Nephron (organoid): ENCODE measurements around the gene HCLS1.
A peak's percentile ranks its signal among the peaks of the same experiment; 100 is the strongest.
"Not testable (repeated sequence)": the region's sequence is repeated elsewhere in the genome, so short reads cannot be mapped to it uniquely, and the experiment has no call there.

Source experiments
- H3K27ac Mint-ChIP-seq, 3 experiments: 2 replicates each; pipeline ENCODE4 v1.8.0; 2020; ENCODE audit warnings: mixed read lengths in 3 of 3, mild to moderate bottlenecking in 2 of 3, moderate library complexity in 1 of 3
- H3K27me3 Mint-ChIP-seq: 2 replicates; pipeline ENCODE4 v1.8.0; 2021; ENCODE audit warnings: low read depth, mild to moderate bottlenecking, moderate library complexity, mixed read lengths
- H3K36me3 Mint-ChIP-seq: 2 replicates; pipeline ENCODE4 v1.8.0; 2020; ENCODE audit warnings: low read depth, mixed read lengths
- H3K4me1 Mint-ChIP-seq: 2 replicates; pipeline ENCODE4 v1.8.0; 2020; ENCODE audit warnings: mixed read lengths
- H3K4me3 Mint-ChIP-seq, 3 experiments: 2 replicates each; pipeline ENCODE4 v1.8.0; 2020; ENCODE audit warnings: mild to moderate bottlenecking in 3 of 3, mixed read lengths in 3 of 3, moderate library complexity in 2 of 3
- H3K9me3 Mint-ChIP-seq: 2 replicates; pipeline ENCODE4 v1.8.0; 2020; ENCODE audit warnings: mixed read lengths
- TF ChIP-seq, protein P1 (sequence below), 3 experiments: fragments of 200-600 bp; sonication (generic); IDR thresholded peaks; one replicate each; pipeline ENCODE4 v1.5.0; 2021; ENCODE audit warnings: antibody characterized with exemption in 3 of 3; ENCODE audit not compliant: unreplicated experiment in 3 of 3

HCLS1 gene

GRCh38 chr3:121698901-121699300 is 38.2 kb upstream of the HCLS1 start:
- H3K4me3 Mint-ChIP-seq: no peak overlapping the region
- peak overlapping the region; percentile 20 to 54 (median 34) for H3K27ac Mint-ChIP-seq
- peaks cover 6% of the 10 kb centered on the region for H3K4me1 Mint-ChIP-seq
- TF ChIP-seq, protein P1, sequence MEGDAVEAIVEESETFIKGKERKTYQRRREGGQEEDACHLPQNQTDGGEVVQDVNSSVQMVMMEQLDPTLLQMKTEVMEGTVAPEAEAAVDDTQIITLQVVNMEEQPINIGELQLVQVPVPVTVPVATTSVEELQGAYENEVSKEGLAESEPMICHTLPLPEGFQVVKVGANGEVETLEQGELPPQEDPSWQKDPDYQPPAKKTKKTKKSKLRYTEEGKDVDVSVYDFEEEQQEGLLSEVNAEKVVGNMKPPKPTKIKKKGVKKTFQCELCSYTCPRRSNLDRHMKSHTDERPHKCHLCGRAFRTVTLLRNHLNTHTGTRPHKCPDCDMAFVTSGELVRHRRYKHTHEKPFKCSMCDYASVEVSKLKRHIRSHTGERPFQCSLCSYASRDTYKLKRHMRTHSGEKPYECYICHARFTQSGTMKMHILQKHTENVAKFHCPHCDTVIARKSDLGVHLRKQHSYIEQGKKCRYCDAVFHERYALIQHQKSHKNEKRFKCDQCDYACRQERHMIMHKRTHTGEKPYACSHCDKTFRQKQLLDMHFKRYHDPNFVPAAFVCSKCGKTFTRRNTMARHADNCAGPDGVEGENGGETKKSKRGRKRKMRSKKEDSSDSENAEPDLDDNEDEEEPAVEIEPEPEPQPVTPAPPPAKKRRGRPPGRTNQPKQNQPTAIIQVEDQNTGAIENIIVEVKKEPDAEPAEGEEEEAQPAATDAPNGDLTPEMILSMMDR (IDR thresholded peaks at IDR 0.05; ENCODE audit: unreplicated experiment in 3 of 3): no peak
- H3K36me3 Mint-ChIP-seq: peaks cover 32% of the 10 kb centered on the region
- no peaks in the 10 kb centered on the region for H3K27me3 Mint-ChIP-seq
- peaks cover 9% of the 10 kb centered on the region for H3K9me3 Mint-ChIP-seq

DNA sequence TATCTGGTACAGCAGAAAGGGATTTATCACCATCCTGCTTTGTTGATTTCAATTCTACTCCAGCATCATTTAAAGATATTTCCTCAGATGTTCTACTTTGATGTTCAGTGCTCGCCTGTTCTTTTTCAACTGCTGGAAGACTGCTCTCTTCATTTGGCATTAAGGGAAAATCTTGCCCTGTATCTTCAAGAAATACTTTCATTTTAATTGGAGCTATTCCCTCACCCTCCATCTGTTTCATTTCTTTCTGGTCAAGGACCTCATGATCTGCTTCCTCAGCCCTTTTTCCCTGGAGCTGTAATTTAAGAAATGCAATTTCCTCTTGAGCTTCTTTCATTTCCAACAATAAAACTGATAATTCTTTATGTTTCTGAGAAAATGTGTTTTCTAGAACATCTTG is 37.8 kb upstream of the HCLS1 start:
- TF ChIP-seq, protein P1 (IDR thresholded peaks at IDR 0.05; ENCODE audit: unreplicated experiment in 3 of 3): no peak
- Mint-ChIP-seq H3K36me3 (peaks cover 28% of the 10 kb centered on the region), H3K4me1 (peaks cover 6% of the 10 kb centered on the region), H3K9me3 (peaks cover 7% of the 10 kb centered on the region), H3K27me3 (no peaks in the 10 kb centered on the region), H3K4me3 (peak overlapping the region in 1 of 3 experiments; percentile 2), H3K27ac (peak overlapping the region; percentile 20 to 54 (median 52))

- Mint-ChIP-seq H3K36me3 (peaks cover 24% of the 10 kb centered on the region), H3K27me3 (no peaks in the 10 kb centered on the region), H3K4me1 (peaks cover 6% of the 10 kb centered on the region), H3K4me3 (no peak overlapping the region), H3K9me3 (peaks cover 5% of the 10 kb centered on the region), H3K27ac (no peak overlapping the region)
- TF ChIP-seq, protein P1 (IDR thresholded peaks at IDR 0.05; ENCODE audit: unreplicated experiment in 3 of 3): no peak
Measured at GRCh38 chr3:121696186-121696585, 35.5 kb upstream of the HCLS1 start.

DNA sequence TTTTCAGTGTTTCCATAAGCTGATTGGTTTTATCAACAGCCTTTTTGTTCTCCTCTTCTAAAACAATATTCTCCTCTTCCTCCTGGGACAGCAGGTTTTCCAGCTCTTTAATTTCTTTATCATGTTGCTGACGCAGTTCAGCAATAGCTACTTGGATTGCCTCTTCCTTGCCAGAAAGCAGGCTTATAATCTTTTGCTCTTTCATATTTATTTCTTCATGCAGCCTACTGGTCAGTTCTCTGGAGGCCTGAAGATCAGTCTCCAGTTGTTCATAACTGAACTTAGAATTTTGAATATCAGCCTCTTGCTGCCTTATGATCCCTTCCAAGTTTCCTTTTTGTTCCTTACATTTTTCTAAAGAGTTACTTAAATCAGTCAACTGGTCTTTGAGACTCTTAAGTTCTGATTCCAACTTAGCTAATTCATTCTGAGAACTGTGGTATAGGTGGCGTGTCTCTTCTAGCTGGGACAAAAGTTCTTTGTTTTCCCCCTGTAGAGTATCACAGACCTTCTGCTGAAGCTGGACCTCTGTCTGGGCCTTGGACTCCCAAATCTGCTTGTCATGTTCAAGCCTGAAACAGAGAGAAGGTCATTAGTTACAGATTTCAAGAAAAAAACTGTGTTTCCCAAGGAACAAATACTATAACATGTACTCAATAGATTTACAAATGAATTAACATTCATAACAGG is 31.5 kb upstream of the HCLS1 start:
- no peak overlapping the region for H3K4me3 Mint-ChIP-seq
- no peak overlapping the region for H3K27ac Mint-ChIP-seq
- peaks cover 49% of the 10 kb centered on the region for H3K36me3 Mint-ChIP-seq
- no peaks in the 10 kb centered on the region for H3K4me1 Mint-ChIP-seq
- TF ChIP-seq, protein P1 (IDR thresholded peaks at IDR 0.05; ENCODE audit: unreplicated experiment in 3 of 3): no peak
- peaks cover 6% of the 10 kb centered on the region for H3K9me3 Mint-ChIP-seq
- H3K27me3 Mint-ChIP-seq: no peaks in the 10 kb centered on the region

DNA sequence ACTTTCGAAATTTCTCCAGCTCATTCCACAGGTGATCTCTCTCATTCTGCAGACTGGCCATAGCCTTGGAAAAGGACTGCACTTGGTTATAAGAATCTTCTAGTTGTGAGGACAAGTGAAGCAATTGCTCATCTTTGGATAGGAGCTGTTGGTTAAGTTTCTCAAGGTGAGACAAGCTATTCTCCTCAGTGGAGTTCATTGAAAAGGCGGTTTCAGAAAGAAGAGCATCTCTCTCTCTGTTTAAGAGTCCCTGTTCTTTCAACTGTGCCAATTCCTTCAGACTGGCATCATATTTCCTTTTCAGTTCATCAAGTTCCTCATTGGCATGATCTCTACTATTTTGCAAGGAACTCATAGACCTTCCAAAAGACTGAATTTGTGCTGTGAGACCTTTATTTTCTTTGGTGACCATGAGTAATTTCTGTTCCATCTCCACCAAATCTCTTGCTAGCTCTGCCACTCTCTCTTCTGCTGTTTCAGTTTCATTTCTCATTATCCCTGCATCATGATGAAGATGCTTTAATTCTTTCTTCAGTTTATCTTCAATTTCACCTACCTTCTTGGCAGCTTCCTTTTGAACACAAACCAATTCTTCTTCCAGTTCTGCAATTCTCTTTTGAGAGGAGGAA is 30.2 kb upstream of the HCLS1 start:
- Mint-ChIP-seq H3K9me3 (peaks cover 16% of the 10 kb centered on the region), H3K4me3 (no peak overlapping the region), H3K36me3 (peaks cover 61% of the 10 kb centered on the region)

DNA sequence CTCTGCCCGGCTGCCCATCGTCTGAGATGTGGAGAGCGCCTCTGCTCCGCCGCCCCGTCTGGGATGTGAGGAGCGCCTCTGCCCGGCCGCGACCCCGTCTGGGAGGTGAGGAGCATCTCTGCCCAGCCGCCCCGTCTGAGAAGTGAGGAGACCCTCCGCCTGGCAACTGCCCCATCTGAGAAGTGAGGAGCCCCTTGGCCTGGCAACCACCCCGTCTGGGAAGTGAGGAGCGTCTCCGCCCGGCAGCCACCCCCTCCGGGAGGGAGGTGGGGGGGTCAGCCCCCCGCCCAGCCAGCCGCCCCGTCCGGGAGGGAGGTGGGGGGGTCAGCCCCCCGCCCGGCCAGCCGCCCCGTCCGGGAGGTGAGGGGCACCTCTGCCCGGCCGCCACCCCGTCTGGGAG is 28.0 kb upstream of the HCLS1 start:
- peaks cover 80% of the 10 kb centered on the region for H3K36me3 Mint-ChIP-seq
- H3K9me3 Mint-ChIP-seq: peaks cover 27% of the 10 kb centered on the region
- H3K4me1 Mint-ChIP-seq, H3K27ac Mint-ChIP-seq, H3K4me3 Mint-ChIP-seq, H3K27me3 Mint-ChIP-seq: not testable (repeated sequence)

More for the DNA sequence above, 30.2 kb upstream of the HCLS1 start:
- H3K4me1 Mint-ChIP-seq: no peaks in the 10 kb centered on the region
- H3K27me3 Mint-ChIP-seq: no peaks in the 10 kb centered on the region
- TF ChIP-seq, protein P1 (IDR thresholded peaks at IDR 0.05; ENCODE audit: unreplicated experiment in 3 of 3): no peak
- H3K27ac Mint-ChIP-seq: no peak overlapping the region
